Ascending aorta (tissue), 2 donors: ENCODE data around the gene EIF4E1B. TPM values are rescaled to one million over a fixed set of nuclear protein-coding genes. Genes with fewer than 3 reads are reported as not detected.

Experiments used
- DNase-seq, 2 donors: peaks; one replicate each; pipeline ENCODE4 v3.0.0-alpha.2; 2019; ENCODE audit warnings: low spot score in 2 of 2
- H3K27ac ChIP-seq, 2 donors: fragments of 200-600 bp; sonication (generic); one replicate each; pipeline ENCODE4 v1.5.1; 2016 to 2017; ENCODE audit warnings: mild to moderate bottlenecking in 1 of 2
- H3K27me3 ChIP-seq: fragments of 200-600 bp; sonication (generic); one replicate; pipeline ENCODE4 v1.5.1; 2017
- H3K36me3 ChIP-seq, 2 donors: fragments of 200-600 bp; sonication (generic); one replicate each; pipeline ENCODE4 v1.5.1; 2016
- H3K4me1 ChIP-seq, 2 donors: fragments of 200-600 bp; sonication (generic); one replicate each; pipeline ENCODE4 v1.5.1; 2016 to 2017; ENCODE audit warnings: mild to moderate bottlenecking in 1 of 2
- H3K4me3 ChIP-seq, 2 donors: fragments of 200-600 bp; sonication (generic); one replicate each; pipeline ENCODE4 v1.5.1; 2016 to 2017; ENCODE audit warnings: mild to moderate bottlenecking in 1 of 2
- H3K9me3 ChIP-seq, 2 donors: fragments of 200-600 bp; sonication (generic); one replicate each; pipeline ENCODE4 v1.5.1; 2016
- intact Hi-C: fragments of 100-400 bp; cut with DNase I; formaldehyde crosslinking; loops from one replicate; pipeline ENCODE4 v1.15.1; 2023
- total RNA-seq: library from RNA; depleted of rRNA; stranded (reverse); fragments of >200 nt; gene quantifications from one replicate; pipeline ENCODE4 v1.1.0, GENCODE V29; 2016
- TF ChIP-seq, protein P1 (sequence below), 3 experiments: fragments of 200-600 bp in 2 of 3; fragments of 450-650 bp in 1 of 3; sonication (generic) in 2 of 3; IDR thresholded peaks; one replicate each; pipeline ENCODE4 v1.5.1; 2016 to 2019; ENCODE audit warnings: antibody characterized with exemption in 3 of 3, mild to moderate bottlenecking in 1 of 3, moderate library complexity in 1 of 3

Gene EIF4E1B
- total RNA-seq, 1 donor from 2014 or later = not detected

DNA sequence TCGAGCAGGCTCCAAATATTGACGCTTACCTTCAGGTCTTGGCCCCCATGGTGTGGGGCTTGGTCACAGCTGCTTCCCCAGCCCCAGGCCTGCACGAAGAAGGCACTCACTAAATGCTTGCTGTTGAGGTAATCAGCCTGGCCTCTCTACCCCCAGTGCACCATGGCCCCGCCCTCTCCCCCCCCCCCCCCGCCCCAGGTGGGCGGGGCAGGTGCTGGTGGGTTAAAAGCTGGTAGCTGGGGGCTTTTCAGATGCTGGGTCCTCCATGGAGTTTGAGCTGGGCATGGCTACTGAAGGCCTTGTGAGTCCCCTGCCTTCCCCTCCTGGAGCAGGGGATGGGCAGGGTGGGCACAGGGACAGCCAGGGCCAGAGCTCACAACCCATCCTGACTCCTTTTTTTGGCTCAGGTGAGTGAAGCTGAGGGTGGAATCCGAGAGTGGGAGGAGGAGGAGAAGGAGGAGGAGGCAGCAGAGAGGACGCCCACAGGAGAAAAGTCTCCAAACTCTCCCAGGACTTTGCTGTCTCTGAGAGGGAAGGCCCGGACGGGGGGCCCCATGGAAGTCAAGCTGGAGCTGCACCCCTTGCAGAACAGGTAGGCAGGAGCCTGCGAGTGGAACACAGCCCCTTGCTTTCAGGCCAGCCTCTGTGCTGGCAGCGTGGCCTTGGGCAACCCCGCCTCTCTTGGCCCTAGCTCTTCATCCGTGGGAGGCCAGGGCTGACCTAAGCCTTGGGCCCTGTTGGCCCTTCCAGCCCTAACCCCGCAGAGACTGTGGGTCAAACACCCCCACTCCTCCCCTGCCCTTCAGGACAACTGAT is 12.4 kb downstream of the EIF4E1B start:
- peaks cover 3% of the 10 kb centered on the region in 2 donors for H3K4me1 ChIP-seq
- H3K27me3 ChIP-seq = no peaks in the 10 kb centered on the region
- TF ChIP-seq, protein P1, sequence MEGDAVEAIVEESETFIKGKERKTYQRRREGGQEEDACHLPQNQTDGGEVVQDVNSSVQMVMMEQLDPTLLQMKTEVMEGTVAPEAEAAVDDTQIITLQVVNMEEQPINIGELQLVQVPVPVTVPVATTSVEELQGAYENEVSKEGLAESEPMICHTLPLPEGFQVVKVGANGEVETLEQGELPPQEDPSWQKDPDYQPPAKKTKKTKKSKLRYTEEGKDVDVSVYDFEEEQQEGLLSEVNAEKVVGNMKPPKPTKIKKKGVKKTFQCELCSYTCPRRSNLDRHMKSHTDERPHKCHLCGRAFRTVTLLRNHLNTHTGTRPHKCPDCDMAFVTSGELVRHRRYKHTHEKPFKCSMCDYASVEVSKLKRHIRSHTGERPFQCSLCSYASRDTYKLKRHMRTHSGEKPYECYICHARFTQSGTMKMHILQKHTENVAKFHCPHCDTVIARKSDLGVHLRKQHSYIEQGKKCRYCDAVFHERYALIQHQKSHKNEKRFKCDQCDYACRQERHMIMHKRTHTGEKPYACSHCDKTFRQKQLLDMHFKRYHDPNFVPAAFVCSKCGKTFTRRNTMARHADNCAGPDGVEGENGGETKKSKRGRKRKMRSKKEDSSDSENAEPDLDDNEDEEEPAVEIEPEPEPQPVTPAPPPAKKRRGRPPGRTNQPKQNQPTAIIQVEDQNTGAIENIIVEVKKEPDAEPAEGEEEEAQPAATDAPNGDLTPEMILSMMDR (IDR thresholded peaks at IDR 0.05) = no peak
- DNase-seq = no peak
- no peaks in the 10 kb centered on the region for H3K9me3 ChIP-seq
- H3K27ac ChIP-seq = no peak overlapping the region
- H3K4me3 ChIP-seq = no peak overlapping the region
- intact Hi-C loops = loop anchor here (5.0 to 10.0 kb wide), 4 partner anchors 198 to 954 kb away; partner anchors contain the start of genes FAF2, HIGD2A, NOP16 and PRELID1
- no peaks in the 10 kb centered on the region for H3K36me3 ChIP-seq

DNA sequence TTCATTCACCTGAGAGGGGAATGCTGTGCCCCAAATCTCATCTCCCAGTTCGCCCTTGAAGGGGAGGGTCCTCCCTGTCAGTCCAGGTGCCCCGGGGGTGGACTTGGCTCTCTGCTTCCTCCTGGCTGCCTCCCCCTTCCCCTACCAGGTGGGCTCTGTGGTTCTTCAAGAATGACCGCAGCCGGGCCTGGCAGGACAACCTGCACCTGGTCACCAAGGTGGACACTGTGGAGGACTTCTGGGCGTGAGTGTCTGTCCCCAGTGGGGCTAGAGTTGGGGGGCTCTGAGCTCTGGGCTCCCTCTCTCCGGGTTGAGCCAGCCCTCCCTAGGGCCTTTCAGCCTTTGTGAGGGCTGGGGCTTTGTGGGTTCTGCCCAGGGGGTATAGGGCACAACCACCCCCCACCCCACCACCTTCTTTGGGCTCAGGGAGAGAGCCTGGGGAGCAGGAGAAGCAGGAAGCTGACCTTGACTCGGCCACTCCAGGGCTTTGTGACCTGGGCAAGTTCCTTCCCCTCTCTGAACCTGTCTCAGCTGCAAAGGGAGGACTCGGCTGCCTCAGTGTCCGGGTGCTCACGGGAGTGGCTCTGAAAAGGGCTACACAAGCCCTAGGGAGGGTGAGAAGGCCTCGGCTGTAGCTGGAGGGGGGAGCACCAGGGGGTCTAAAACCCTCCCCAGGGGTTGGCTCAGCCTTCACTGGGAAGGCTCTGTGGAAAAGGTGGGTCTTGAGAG is 13.2 kb downstream of the EIF4E1B start:
- Histone ChIP-seq H3K27me3 (no peaks in the 10 kb centered on the region), H3K27ac (no peak overlapping the region), H3K4me1 (peaks cover 3 to 10% of the 10 kb centered on the region in 2 donors), H3K4me3 (no peak overlapping the region), H3K9me3 (no peaks in the 10 kb centered on the region), H3K36me3 (no peaks in the 10 kb centered on the region)
- no peak for DNase-seq
- TF ChIP-seq, protein P1 (IDR thresholded peaks at IDR 0.05) = no peak
- intact Hi-C loops = loop anchor here (5.0 to 10.0 kb wide), 4 partner anchors 199 to 954 kb away; partner anchors contain the start of genes FAF2, HIGD2A, NOP16 and PRELID1

DNA sequence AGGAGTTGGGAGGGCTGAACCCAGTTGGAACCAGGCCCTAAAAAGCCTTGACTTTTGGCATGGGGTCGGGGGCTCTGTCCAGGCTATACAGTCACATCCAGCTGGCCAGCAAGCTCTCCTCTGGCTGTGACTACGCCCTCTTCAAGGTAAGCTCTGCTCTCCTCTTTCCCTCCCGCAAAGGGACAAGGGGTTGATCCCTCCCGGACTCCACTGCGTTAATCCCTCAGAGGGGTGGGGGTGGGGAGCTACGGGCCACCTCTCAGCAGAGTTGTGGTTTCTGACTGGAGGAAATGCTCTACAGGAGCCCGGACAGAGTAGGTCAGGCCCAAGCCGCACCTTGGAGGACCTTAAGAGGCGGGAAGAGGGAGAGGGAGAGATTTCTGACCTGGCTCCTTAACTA is 13.8 kb downstream of the EIF4E1B start:
- peaks cover 3 to 10% of the 10 kb centered on the region in 2 donors for H3K4me1 ChIP-seq
- DNase-seq = no peak
- H3K27ac ChIP-seq = no peak overlapping the region
- intact Hi-C loops = loop anchor here (5.0 to 10.0 kb wide), 4 partner anchors 199 to 953 kb away; partner anchors contain the start of genes FAF2, HIGD2A, NOP16 and PRELID1
- no peak overlapping the region for H3K4me3 ChIP-seq
- TF ChIP-seq, protein P1 (IDR thresholded peaks at IDR 0.05) = no peak
- no peaks in the 10 kb centered on the region for H3K36me3 ChIP-seq
- H3K9me3 ChIP-seq = no peaks in the 10 kb centered on the region
- H3K27me3 ChIP-seq = no peaks in the 10 kb centered on the region

DNA sequence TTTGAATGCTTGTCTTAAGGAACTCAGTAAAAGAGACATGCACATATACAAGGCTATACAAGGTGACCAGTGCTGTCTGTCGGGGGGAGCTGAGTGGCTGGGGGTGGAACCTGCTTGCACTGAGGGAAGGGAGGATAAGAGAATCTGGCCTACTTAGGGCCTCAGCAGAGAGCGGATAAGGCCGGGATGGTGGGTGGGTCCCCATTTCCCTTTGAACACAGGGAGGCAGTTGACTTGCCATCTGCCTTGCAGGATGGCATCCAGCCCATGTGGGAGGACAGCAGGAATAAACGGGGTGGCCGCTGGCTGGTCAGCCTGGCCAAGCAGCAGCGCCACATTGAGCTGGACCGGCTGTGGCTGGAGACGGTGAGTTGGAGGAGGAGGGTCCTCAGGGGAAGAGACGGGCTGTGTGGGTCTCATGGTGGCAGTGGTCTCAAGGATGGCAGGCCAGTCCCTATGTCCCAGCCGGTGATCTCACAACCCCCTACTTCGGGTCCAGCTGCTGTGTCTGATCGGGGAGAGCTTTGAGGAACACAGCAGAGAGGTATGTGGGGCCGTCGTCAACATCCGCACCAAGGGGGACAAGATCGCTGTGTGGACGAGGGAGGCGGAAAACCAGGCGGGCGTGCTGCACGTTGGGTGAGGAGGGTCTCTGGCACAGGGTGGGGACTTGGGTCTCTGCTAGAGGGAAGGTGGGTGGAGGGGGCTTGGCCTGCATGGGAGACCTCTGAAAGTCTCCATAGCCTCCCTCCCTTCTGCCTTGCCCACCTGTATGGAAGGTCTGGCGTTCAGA is 14.6 kb downstream of the EIF4E1B start:
- no peak overlapping the region for H3K4me3 ChIP-seq
- DNase-seq = no peak
- H3K4me1 ChIP-seq = peaks cover 3 to 10% of the 10 kb centered on the region in 2 donors
- TF ChIP-seq, protein P1 (IDR thresholded peaks at IDR 0.05) = no peak
- no peak overlapping the region for H3K27ac ChIP-seq
- H3K9me3 ChIP-seq = no peaks in the 10 kb centered on the region
- no peaks in the 10 kb centered on the region for H3K36me3 ChIP-seq
- intact Hi-C loops = loop anchor here (5.0 to 10.0 kb wide), 4 partner anchors 200 to 952 kb away; partner anchors contain the start of genes FAF2, HIGD2A, NOP16 and PRELID1
- H3K27me3 ChIP-seq = no peaks in the 10 kb centered on the region
